Thymus (tissue), 11 donors: Measurements from ENCODE around the gene SDC3. TPM values are rescaled to one million over a fixed set of nuclear protein-coding genes. Genes with fewer than 3 reads are reported as not detected.

ENCODE experiments used
- DNase-seq, 9 donors: peaks; one replicate each; pipeline ENCODE4 v3.0.0-alpha.2; 2013; ENCODE audit warnings: low spot score in 9 of 9, low read depth in 6 of 9, missing footprints in 1 of 9
- H3K27ac ChIP-seq, 2 donors: one replicate each; pipeline ENCODE4 v1.5.1; 2013; ENCODE audit warnings: control low read depth in 1 of 2, low read depth in 1 of 2, low read length in 1 of 2, mild to moderate bottlenecking in 1 of 2, moderate library complexity in 1 of 2
- H3K27me3 ChIP-seq, 2 donors: one replicate each; pipeline ENCODE4 v1.5.1; 2013; ENCODE audit warnings: low read length in 1 of 2; ENCODE audit not compliant: control insufficient read depth in 2 of 2, insufficient read depth in 1 of 2
- H3K36me3 ChIP-seq, 2 donors: one replicate each; pipeline ENCODE4 v1.5.1; 2013; ENCODE audit warnings: low read length in 1 of 2, mild to moderate bottlenecking in 1 of 2, moderate library complexity in 1 of 2; ENCODE audit not compliant: control insufficient read depth in 2 of 2, insufficient read depth in 2 of 2
- H3K4me1 ChIP-seq, 2 donors: one replicate each; pipeline ENCODE4 v1.5.1; 2013; ENCODE audit warnings: low read length in 2 of 2; ENCODE audit not compliant: control insufficient read depth in 2 of 2, insufficient read depth in 2 of 2
- H3K4me3 ChIP-seq, 2 donors: one replicate each; pipeline ENCODE4 v1.5.1; 2013; ENCODE audit warnings: low read length in 2 of 2, control low read depth in 1 of 2, mild to moderate bottlenecking in 1 of 2
- H3K9me3 ChIP-seq, 2 donors: one replicate each; pipeline ENCODE4 v1.5.1; 2013; ENCODE audit warnings: low read length in 1 of 2, mild to moderate bottlenecking in 1 of 2; ENCODE audit not compliant: control insufficient read depth in 2 of 2, insufficient read depth in 1 of 2
- whole genome bisulfite sequencing: extraction: QIAGEN DNeasy Blood & Tissue Kit; methylation state at CpG from one replicate; pipeline ENCODE4 v1.1.7; 2013; 5-methylcytosine and 5-hydroxymethylcytosine counted together
- polyA plus RNA-seq: library from polyadenylated mRNA; stranded (reverse); fragments of 200-250 nt; gene quantifications from one replicate; pipeline ENCODE4 v1.2.3, GENCODE V29; 2013
- total RNA-seq: library from RNA; stranded (reverse); fragments of 120-200 nt; gene quantifications from one replicate; pipeline ENCODE4 v1.2.4, GENCODE V29; 2013
- donor health status: healthy.

The SDC3 gene
- total and polyA plus RNA-seq, 2 donors, result 3.8 to 15.3 TPM

GRCh38 chr1:30919025-30919881, 10.7 kb upstream of the SDC3 start:
- H3K27ac ChIP-seq, result no peak overlapping the region
- H3K4me1 ChIP-seq, result no peaks in the 10 kb centered on the region
- no peak overlapping the region for H3K4me3 ChIP-seq
- H3K9me3 ChIP-seq, result no peaks in the 10 kb centered on the region
- no peak for DNase-seq
- no peaks in the 10 kb centered on the region for H3K36me3 ChIP-seq
- no peaks in the 10 kb centered on the region for H3K27me3 ChIP-seq
- 26% methylated on average over 10 of the region's 10 CpGs for WGBS

GRCh38 chr1:30916296-30916695, 7.7 kb upstream of the SDC3 start:
- H3K36me3 ChIP-seq, result no peaks in the 10 kb centered on the region
- WGBS, result 94% methylated on average over 12 of the region's 12 CpGs
- no peak for DNase-seq
- peaks cover 0 to 3% of the 10 kb centered on the region in 2 donors for H3K4me1 ChIP-seq
- H3K4me3 ChIP-seq, result no peak overlapping the region
- H3K27me3 ChIP-seq, result peaks cover 0 to 7% of the 10 kb centered on the region in 2 donors
- H3K27ac ChIP-seq, result no peak overlapping the region
- H3K9me3 ChIP-seq, result no peaks in the 10 kb centered on the region

- H3K36me3 ChIP-seq, result no peaks in the 10 kb centered on the region
- H3K4me1 ChIP-seq, result peaks cover 0 to 3% of the 10 kb centered on the region in 2 donors
- no peak overlapping the region for H3K27ac ChIP-seq
- DNase-seq, result no peak
- no peaks in the 10 kb centered on the region for H3K9me3 ChIP-seq
- H3K27me3 ChIP-seq, result peaks cover 3 to 14% of the 10 kb centered on the region in 2 donors
- WGBS, result 95% methylated on average over 13 of the region's 13 CpGs
- no peak overlapping the region for H3K4me3 ChIP-seq
These were observed 7.1 kb upstream of the SDC3 start for GRCh38 chr1:30915491-30916230.

GRCh38 chr1:30914931-30915330, 6.4 kb upstream of the SDC3 start:
- no peak for DNase-seq
- Histone ChIP-seq H3K27ac (no peak overlapping the region), H3K4me3 (no peak overlapping the region), H3K9me3 (no peaks in the 10 kb centered on the region), H3K27me3 (peaks cover 7 to 21% of the 10 kb centered on the region in 2 donors), H3K4me1 (peaks cover 0 to 3% of the 10 kb centered on the region in 2 donors), H3K36me3 (no peaks in the 10 kb centered on the region)
- 88% methylated on average over 4 of the region's 4 CpGs for WGBS

- Histone ChIP-seq H3K27me3 (peaks cover 10 to 25% of the 10 kb centered on the region in 2 donors), H3K27ac (no peak overlapping the region), H3K4me3 (no peak overlapping the region), H3K4me1 (peaks cover 0 to 3% of the 10 kb centered on the region in 2 donors), H3K9me3 (no peaks in the 10 kb centered on the region), H3K36me3 (no peaks in the 10 kb centered on the region)
- DNase-seq, result no peak
- WGBS, result 95% methylated on average over 3 of the region's 3 CpGs
These were observed 6.0 kb upstream of the SDC3 start for GRCh38 chr1:30914587-30914922.

GRCh38 chr1:30912913-30913652, 4.5 kb upstream of the SDC3 start:
- H3K27me3 ChIP-seq, result peaks cover 20 to 34% of the 10 kb centered on the region in 2 donors
- no peak overlapping the region for H3K4me3 ChIP-seq
- 79% methylated on average over 10 of the region's 10 CpGs for WGBS
- H3K9me3 ChIP-seq, result no peaks in the 10 kb centered on the region
- no peak for DNase-seq
- no peaks in the 10 kb centered on the region for H3K36me3 ChIP-seq
- peaks cover 0 to 9% of the 10 kb centered on the region in 2 donors for H3K4me1 ChIP-seq
- H3K27ac ChIP-seq, result no peak overlapping the region

- H3K9me3 ChIP-seq, result no peaks in the 10 kb centered on the region
- no peak overlapping the region for H3K27ac ChIP-seq
- WGBS, result 95% methylated on average over 6 of the region's 6 CpGs
- peaks cover 0 to 11% of the 10 kb centered on the region in 2 donors for H3K4me1 ChIP-seq
- no peak overlapping the region for H3K4me3 ChIP-seq
- no peaks in the 10 kb centered on the region for H3K36me3 ChIP-seq
- no peak for DNase-seq
- peaks cover 29 to 42% of the 10 kb centered on the region in 2 donors for H3K27me3 ChIP-seq
These were observed 3.7 kb upstream of the SDC3 start for GRCh38 chr1:30912224-30912623.

GRCh38 chr1:30911059-30911954, 2.7 kb upstream of the SDC3 start:
- Histone ChIP-seq H3K4me3 (no peak overlapping the region), H3K4me1 (peaks cover 0 to 11% of the 10 kb centered on the region in 2 donors), H3K27me3 (peaks cover 38 to 52% of the 10 kb centered on the region in 2 donors), H3K9me3 (no peaks in the 10 kb centered on the region), H3K27ac (no peak overlapping the region), H3K36me3 (no peaks in the 10 kb centered on the region)
- DNase-seq, result peak in 2 of 9 donors; percentile 17 to 28
- 52% methylated on average over 9 of the region's 9 CpGs for WGBS
